Gastroesophageal sphincter (tissue), 4 donors: Measurements from ENCODE around the gene CAPZA2. TPM values are rescaled to one million over a fixed set of nuclear protein-coding genes. Genes with fewer than 3 reads are reported as not detected.

ENCODE experiments used
- ATAC-seq: fragments of 150-250 bp; one replicate; pipeline ENCODE4 v1.9.1; 2016; ENCODE audit warnings: mild to moderate bottlenecking, moderate library complexity
- H3K27ac ChIP-seq, 4 donors: fragments of 200-600 bp; sonication (generic) in 3 of 4; 1 replicate in 3 of 4; 2 replicates in 1 of 4; pipeline ENCODE4 v1.5.1; 2016 to 2019
- H3K27me3 ChIP-seq: fragments of 200-600 bp; sonication (generic); one replicate; pipeline ENCODE4 v1.5.1; 2019
- H3K36me3 ChIP-seq, 2 donors: fragments of 200-600 bp; sonication (generic); one replicate each; pipeline ENCODE4 v1.5.1; 2019; ENCODE audit warnings: control low read depth in 1 of 2
- H3K4me1 ChIP-seq, 3 donors: fragments of 200-600 bp; sonication (generic); 1 replicate in 2 of 3; 2 replicates in 1 of 3; pipeline ENCODE4 v1.5.1; 2016 to 2019; ENCODE audit warnings: control low read depth in 2 of 3
- H3K4me3 ChIP-seq, 2 donors: fragments of 200-600 bp; sonication (generic); one replicate each; pipeline ENCODE4 v1.5.1; 2019; ENCODE audit warnings: mild to moderate bottlenecking in 1 of 2, moderate library complexity in 1 of 2
- H3K9me3 ChIP-seq, 3 donors: fragments of 200-600 bp; sonication (generic); one replicate each; pipeline ENCODE4 v1.5.1; 2017 to 2019; ENCODE audit warnings: control low read depth in 2 of 3
- CTCF ChIP-seq, 4 experiments: fragments of 200-600 bp in 2 of 4; fragments of 450-650 bp in 2 of 4; sonication (generic) in 1 of 4; IDR thresholded peaks; one replicate each; pipeline ENCODE4 v1.5.1; 2017 to 2019; ENCODE audit warnings: antibody characterized with exemption in 4 of 4, mild to moderate bottlenecking in 2 of 4, moderate library complexity in 2 of 4
- EP300 ChIP-seq: sonication (generic); formaldehyde crosslinking; IDR thresholded peaks from one replicate; pipeline ENCODE4 v1.6.1; 2017; ENCODE audit warnings: antibody characterized with exemption, mild to moderate bottlenecking
- POLR2A ChIP-seq, 2 donors: fragments of 450-650 bp; IDR thresholded peaks; one replicate each; pipeline ENCODE4 v1.6.1; 2017; ENCODE audit warnings: antibody characterized with exemption in 2 of 2, mild to moderate bottlenecking in 2 of 2, moderate library complexity in 1 of 2
- POLR2AphosphoS5 ChIP-seq: sonication (generic); formaldehyde crosslinking; IDR thresholded peaks from one replicate; pipeline ENCODE4 v1.6.1; 2017; ENCODE audit warnings: antibody characterized with exemption
- WGBS, 2 donors: methylation state at CpG; one replicate each; pipeline ENCODE4 v1.1.5; 2018; ENCODE audit warnings: low coverage in 1 of 2; 5-methylcytosine and 5-hydroxymethylcytosine counted together
- total RNA-seq, 4 donors: library from RNA; depleted of rRNA; stranded (reverse); fragments of >200 nt; gene quantifications; one replicate each; pipeline ENCODE4 v1.1.0, GENCODE V29; 2016

The CAPZA2 gene
- total RNA-seq, 4 donors from 2014 or later = 171 to 275 (median 201) TPM

GRCh38 chr7:116842371-116842770 is 20.0 kb upstream of the CAPZA2 start:
- H3K27me3 ChIP-seq = no peaks in the 10 kb centered on the region
- no peak for ATAC-seq
- 73 to 100% methylated on average over 1 of the region's 1 CpG for WGBS, 2 donors
- H3K27ac ChIP-seq = no peak overlapping the region
- H3K4me3 ChIP-seq = no peak overlapping the region
- TF ChIP-seq POLR2A (IDR thresholded peaks at IDR 0.05) (no peak), EP300 (no peak), POLR2AphosphoS5 (no peak), CTCF (IDR thresholded peaks at IDR 0.05) (no peak)
- H3K9me3 ChIP-seq = no peaks in the 10 kb centered on the region
- no peaks in the 10 kb centered on the region for H3K36me3 ChIP-seq
- H3K4me1 ChIP-seq = no peaks in the 10 kb centered on the region

- H3K27ac ChIP-seq = no peak overlapping the region
- H3K4me3 ChIP-seq = no peak overlapping the region
- H3K27me3 ChIP-seq = no peaks in the 10 kb centered on the region
- H3K36me3 ChIP-seq = no peaks in the 10 kb centered on the region
- ATAC-seq = peak; percentile 36
- no peak for TF ChIP-seq POLR2A (IDR thresholded peaks at IDR 0.05)
- no peak for TF ChIP-seq POLR2AphosphoS5
- TF ChIP-seq EP300 = no peak
- TF ChIP-seq CTCF (IDR thresholded peaks at IDR 0.05) = no peak
- H3K4me1 ChIP-seq = no peaks in the 10 kb centered on the region
- 66 to 68% methylated on average over 3 to 4 of the region's 4 CpGs for WGBS, 2 donors
- H3K9me3 ChIP-seq = no peaks in the 10 kb centered on the region
Measured at GRCh38 chr7:116843378-116843777, 19.0 kb upstream of the CAPZA2 start.

GRCh38 chr7:116851175-116851574 is 11.2 kb upstream of the CAPZA2 start:
- no peaks in the 10 kb centered on the region for H3K9me3 ChIP-seq
- ATAC-seq = no peak
- no peak for TF ChIP-seq CTCF (IDR thresholded peaks at IDR 0.05)
- no peak for TF ChIP-seq POLR2AphosphoS5
- no peak for TF ChIP-seq EP300
- TF ChIP-seq POLR2A (IDR thresholded peaks at IDR 0.05) = no peak
- H3K27ac ChIP-seq = no peak overlapping the region
- 82 to 93% methylated on average over 5 of the region's 5 CpGs for WGBS, 2 donors
- H3K4me3 ChIP-seq = no peak overlapping the region
- no peaks in the 10 kb centered on the region for H3K4me1 ChIP-seq
- no peaks in the 10 kb centered on the region for H3K27me3 ChIP-seq
- H3K36me3 ChIP-seq = no peaks in the 10 kb centered on the region

GRCh38 chr7:116851671-116852070 is 10.7 kb upstream of the CAPZA2 start:
- Histone ChIP-seq H3K9me3 (no peaks in the 10 kb centered on the region), H3K27ac (no peak overlapping the region), H3K27me3 (no peaks in the 10 kb centered on the region), H3K4me3 (no peak overlapping the region), H3K36me3 (no peaks in the 10 kb centered on the region), H3K4me1 (no peaks in the 10 kb centered on the region)
- no peak for ATAC-seq
- 77 to 82% methylated on average over 3 of the region's 3 CpGs for WGBS, 2 donors
- no peak for TF ChIP-seq POLR2A (IDR thresholded peaks at IDR 0.05)
- TF ChIP-seq POLR2AphosphoS5 = no peak
- no peak for TF ChIP-seq EP300
- no peak for TF ChIP-seq CTCF (IDR thresholded peaks at IDR 0.05)

GRCh38 chr7:116854132-116854531 is 8.3 kb upstream of the CAPZA2 start:
- no peak for TF ChIP-seq POLR2A (IDR thresholded peaks at IDR 0.05)
- no peak for TF ChIP-seq CTCF (IDR thresholded peaks at IDR 0.05)
- TF ChIP-seq EP300 = no peak
- TF ChIP-seq POLR2AphosphoS5 = no peak
- H3K9me3 ChIP-seq = no peaks in the 10 kb centered on the region
- no peak for ATAC-seq
- H3K27me3 ChIP-seq = no peaks in the 10 kb centered on the region
- H3K36me3 ChIP-seq = no peaks in the 10 kb centered on the region
- no peak overlapping the region for H3K4me3 ChIP-seq
- H3K4me1 ChIP-seq = peaks cover 0 to under 1% (median 0%) of the 10 kb centered on the region in 3 donors
- WGBS, 2 donors = 100% methylated on average over 1 of the region's 1 CpG; no CpG with 5 or more reads in 1 of the 2 donors
- no peak overlapping the region for H3K27ac ChIP-seq
